ENCODE data around the gene MCM3AP.

DNA sequence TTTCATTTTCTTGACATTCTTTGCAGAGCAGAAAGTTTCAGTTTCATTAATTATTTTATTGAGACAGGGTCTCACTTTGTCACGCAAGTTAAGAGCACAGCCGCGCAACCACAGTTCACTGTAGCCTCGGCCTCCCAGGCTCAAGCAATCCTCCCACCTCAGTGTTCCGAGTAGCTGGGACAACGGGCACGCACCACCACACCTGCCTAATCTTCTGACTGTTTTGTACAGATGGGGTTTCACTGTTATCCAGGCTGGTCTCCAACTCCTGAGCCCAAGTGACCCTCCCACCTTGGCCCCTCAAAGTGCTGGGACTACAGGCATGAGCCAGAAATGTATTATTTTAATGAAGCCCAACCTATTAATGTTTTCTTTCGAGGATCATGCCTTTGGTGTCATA, 98.2 kb downstream of the MCM3AP start:
- no peak for TF ChIP-seq EP300 (IDR thresholded peaks at IDR 0.05)
- TF ChIP-seq, protein P1, sequence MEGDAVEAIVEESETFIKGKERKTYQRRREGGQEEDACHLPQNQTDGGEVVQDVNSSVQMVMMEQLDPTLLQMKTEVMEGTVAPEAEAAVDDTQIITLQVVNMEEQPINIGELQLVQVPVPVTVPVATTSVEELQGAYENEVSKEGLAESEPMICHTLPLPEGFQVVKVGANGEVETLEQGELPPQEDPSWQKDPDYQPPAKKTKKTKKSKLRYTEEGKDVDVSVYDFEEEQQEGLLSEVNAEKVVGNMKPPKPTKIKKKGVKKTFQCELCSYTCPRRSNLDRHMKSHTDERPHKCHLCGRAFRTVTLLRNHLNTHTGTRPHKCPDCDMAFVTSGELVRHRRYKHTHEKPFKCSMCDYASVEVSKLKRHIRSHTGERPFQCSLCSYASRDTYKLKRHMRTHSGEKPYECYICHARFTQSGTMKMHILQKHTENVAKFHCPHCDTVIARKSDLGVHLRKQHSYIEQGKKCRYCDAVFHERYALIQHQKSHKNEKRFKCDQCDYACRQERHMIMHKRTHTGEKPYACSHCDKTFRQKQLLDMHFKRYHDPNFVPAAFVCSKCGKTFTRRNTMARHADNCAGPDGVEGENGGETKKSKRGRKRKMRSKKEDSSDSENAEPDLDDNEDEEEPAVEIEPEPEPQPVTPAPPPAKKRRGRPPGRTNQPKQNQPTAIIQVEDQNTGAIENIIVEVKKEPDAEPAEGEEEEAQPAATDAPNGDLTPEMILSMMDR (IDR thresholded peaks at IDR 0.05) = no peak

Data from esophagus muscularis mucosa (tissue), 3 donors.